HG03103 (cell line): ENCODE measurements around the gene NFATC3.

ENCODE experiments used
- ATAC-seq: cut with Tn5 transposase; IDR thresholded peaks from one replicate; pipeline ENCODE4 v1.9.1; 2021; ENCODE audit warnings: low read depth; ENCODE audit not compliant: unreplicated experiment

NFATC3 gene

DNA sequence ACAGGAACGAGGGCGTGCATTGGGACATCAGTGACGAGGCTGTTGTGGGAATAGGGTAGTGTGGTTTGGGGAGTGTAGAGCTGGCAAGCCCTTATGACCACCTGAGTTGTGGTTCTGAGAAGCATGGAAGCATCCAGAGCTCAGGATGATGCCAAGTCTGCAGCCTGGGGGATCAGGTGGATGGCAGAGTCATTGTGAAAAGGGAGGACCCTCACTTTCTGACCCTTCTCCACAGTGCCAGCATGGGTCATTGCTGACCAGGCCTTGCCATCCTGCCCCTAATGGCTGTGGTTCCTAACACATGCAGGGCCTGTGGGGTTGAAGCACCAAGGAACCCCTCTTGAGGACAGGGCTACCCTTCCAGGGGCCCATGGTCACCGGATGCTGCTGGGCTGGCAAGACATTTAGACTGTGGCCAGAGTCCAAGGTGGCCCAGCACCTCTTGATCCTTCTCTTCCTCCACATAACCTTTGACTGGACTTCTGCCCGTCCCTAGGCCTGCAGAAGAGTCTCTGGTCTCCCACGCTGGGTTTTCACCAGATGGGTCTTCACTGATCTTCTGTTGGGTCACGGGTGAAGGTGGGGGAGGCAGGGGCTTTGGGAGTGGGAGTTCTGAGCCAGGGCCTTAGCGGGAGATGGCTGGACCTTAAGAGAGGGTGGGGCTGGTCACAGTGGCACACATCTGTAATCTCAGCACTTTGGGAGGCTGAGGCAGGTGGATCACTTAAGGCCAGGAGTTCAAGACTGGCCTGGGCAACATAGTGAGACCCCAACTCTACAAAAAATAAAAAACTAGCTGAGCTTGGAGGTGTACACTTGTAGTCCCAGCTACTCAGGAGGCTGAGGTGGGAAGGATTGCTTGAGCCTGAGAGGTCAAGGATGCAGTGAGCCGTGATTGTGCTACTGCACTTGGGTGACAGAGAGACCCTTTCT is 158.0 kb downstream of the NFATC3 start:
- no peak for ATAC-seq

DNA sequence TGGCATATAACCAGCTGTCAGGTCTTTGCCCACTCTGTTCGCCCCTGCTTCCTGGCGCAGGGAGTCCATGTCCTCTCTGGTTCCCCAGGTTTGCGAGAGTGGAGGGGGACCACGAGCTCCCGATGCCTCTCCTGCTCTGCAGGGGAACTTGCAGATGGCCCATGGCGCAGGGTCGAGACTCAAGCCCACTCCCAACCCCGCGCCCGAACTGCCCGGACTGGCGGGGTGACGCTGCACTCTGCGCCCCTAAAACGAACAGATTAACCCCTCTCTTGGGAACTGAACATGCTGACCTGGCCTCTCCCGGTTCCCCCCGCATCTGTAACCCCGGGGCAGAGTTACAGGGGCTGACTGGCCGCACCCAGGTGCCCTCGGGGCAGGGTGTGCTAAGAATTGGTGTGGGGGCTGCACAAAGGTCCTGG is 159.3 kb downstream of the NFATC3 start:
- ATAC-seq: no peak

GRCh38 chr16:68244903-68245853 is 160.0 kb downstream of the NFATC3 start, which contains the start of gene PLA2G15:
Gene PLA2G15, plus strand, starts transcription at chr16:68245373. Its CDS starts 54 bp downstream, at chr16:68245427.
- peak; percentile 84 for ATAC-seq

GRCh38 chr16:68246121-68246520 is 161.0 kb downstream of the NFATC3 start:
- no peak for ATAC-seq

DNA sequence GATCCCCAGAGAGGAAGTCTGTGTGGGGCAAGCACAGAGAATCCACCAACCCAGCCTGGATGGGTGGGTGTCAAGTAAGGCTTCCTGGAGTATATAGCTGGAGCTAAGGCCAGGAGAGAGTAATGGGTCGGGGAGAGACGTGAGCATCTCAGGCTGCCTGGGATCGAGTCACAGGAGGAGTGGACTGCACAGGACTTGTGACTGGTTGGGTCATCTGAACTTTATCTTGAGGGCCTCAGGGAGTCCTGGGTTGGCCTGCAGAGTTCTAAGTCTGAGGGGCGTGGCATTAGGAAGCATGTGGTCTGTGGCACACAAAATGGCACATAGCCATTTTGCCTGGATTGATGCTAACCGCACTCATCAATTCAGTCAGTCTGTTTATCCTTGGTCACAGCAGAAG is 161.5 kb downstream of the NFATC3 start:
- ATAC-seq: no peak

DNA sequence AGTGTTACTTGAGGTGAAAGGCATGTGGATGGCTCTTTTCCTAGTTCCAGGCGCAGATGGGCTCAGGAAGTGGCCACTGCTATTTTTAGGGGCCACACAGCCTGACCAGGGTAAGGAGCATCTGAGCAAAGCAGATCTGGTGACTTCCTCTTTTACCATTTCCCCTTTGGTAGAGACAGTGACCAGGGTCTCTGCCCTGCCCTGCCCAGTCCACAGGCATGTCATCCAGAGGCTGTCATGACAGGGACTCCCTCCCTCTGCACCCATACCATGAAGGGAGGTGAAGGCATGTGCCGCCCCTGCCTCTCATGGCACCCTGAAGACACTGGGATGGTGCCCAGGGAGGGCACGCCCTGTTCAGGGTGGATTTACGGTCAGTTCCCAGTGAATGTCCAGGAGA is 162.2 kb downstream of the NFATC3 start:
- no peak for ATAC-seq

DNA sequence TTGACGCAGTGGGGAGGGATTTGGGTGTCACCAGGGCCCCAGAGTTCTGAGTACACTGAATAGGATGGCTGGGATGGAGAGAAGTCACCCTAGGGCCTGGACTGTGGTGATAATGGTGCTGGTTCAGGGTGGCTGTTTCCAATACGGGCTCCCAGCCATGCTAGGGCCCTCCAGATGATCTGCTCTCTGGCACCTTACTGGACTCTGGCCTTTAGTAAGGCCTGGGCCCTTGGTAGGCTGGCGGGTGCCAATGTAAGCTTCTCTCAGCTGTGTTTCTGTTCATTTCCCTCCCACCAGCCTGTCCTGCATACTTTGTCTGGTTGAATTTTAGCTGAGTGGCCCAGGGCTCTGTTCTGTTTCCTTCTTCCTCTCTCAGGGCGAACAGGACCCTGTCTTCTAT is 162.8 kb downstream of the NFATC3 start:
- no peak for ATAC-seq

- no peak for ATAC-seq
Observed at GRCh38 chr16:68249371-68249770, 164.2 kb downstream of the NFATC3 start.

DNA sequence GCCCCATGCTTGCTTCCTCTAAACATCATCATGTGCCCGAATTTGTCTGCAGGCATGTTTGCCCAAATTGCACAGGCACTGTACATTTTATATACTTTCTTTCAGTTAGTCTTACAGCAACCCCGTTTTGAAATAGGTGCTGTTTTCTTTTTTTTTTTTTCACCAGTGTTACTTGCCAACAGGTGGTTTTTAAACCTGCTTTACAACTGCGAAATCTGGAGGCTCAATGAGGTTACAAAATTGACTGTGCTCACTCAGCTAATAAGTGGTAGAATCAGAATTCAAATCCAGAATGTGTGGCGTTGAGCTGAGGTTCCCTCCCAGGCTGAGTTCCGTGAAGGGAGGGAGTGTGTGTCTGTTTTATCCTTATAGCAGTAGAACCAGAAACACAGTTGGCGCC is 165.8 kb downstream of the NFATC3 start:
- no peak for ATAC-seq

- ATAC-seq: no peak
Observed at GRCh38 chr16:68251832-68252231, 166.7 kb downstream of the NFATC3 start.

GRCh38 chr16:68252383-68252782 is 167.2 kb downstream of the NFATC3 start:
- ATAC-seq: no peak

DNA sequence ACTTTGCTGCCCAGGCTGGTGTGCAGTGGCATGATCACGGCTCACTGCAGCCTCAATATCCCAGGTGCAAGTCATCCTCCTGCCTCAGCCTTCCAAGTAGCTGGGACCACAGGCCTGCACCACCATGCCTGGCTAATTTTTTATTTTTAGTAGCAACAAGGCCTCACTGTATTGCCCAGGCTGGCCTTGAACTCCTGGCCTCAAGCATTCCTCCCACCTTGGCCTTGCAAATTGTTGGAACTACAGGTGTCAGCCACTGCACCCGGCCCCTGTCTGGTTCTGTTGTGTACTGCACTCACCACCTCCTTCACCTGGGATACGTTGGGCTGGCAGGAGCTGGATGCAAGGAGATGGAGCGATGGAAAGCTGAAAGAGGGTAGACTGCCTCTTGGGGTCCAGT is 168.6 kb downstream of the NFATC3 start:
- ATAC-seq: no peak

GRCh38 chr16:68255712-68256111 is 170.5 kb downstream of the NFATC3 start:
- no peak for ATAC-seq

GRCh38 chr16:68257251-68257905 is 172.2 kb downstream of the NFATC3 start:
- no peak for ATAC-seq

- no peak for ATAC-seq
Observed at GRCh38 chr16:68257906-68258800, 173.0 kb downstream of the NFATC3 start.

DNA sequence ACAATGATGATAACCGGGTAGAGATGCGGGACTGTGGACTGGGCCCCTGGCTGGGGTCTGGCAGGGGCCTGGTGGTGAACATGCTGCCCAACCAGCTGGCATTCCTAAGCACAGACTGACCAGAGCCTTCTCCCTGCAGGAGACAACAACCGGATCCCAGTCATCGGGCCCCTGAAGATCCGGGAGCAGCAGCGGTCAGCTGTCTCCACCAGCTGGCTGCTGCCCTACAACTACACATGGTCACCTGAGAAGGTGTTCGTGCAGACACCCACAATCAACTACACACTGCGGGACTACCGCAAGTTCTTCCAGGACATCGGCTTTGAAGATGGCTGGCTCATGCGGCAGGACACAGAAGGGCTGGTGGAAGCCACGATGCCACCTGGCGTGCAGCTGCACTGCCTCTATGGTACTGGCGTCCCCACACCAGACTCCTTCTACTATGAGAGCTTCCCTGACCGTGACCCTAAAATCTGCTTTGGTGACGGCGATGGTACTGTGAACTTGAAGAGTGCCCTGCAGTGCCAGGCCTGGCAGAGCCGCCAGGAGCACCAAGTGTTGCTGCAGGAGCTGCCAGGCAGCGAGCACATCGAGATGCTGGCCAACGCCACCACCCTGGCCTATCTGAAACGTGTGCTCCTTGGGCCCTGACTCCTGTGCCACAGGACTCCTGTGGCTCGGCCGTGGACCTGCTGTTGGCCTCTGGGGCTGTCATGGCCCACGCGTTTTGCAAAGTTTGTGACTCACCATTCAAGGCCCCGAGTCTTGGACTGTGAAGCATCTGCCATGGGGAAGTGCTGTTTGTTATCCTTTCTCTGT is 174.0 kb downstream of the NFATC3 start:
- no peak for ATAC-seq

DNA sequence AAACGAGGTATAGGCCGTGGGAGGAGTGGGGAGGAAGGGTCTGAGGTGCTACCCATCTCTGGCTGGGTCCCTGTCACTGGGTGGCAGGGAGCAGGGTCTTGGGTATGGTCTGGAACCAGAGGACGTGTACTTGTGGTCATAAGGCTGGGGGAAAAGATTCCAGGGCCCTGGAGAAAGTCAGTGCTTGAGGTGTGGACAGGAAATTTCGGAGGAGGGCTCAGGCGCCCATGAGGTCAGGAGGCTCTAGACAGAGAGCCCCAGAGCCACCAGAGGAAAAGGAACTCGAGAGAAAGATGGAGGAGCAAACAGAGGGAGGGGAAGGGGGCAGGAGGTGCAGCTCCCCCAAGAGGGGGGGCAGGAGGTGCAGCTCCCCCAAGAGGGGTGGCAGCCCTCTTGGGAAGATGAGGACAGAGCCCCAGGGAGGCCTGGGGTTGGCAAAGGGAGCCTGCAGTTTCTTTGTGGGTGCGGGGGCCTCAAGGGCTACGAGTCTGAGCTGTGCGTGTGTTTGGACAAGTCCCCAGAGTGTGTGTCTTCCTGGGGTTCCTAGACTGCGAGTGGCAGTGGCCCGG is 178.5 kb downstream of the NFATC3 start:
- ATAC-seq: no peak
